Activated naive CD8-positive, alpha-beta T cell (primary cell): ENCODE data around the gene EIF4B.

ENCODE experiments used
- H3K27ac Mint-ChIP-seq: one replicate; pipeline ENCODE4 v1.8.0; 2021; ENCODE audit warnings: mixed read lengths
- H3K27me3 Mint-ChIP-seq: one replicate; pipeline ENCODE4 v1.8.0; 2021; ENCODE audit warnings: mixed read lengths
- H3K36me3 Mint-ChIP-seq: one replicate; pipeline ENCODE4 v1.8.0; 2021; ENCODE audit warnings: mixed read lengths
- H3K4me1 Mint-ChIP-seq: one replicate; pipeline ENCODE4 v1.8.0; 2021; ENCODE audit warnings: low read depth, mixed read lengths
- H3K4me3 Mint-ChIP-seq: one replicate; pipeline ENCODE4 v1.8.0; 2021; ENCODE audit warnings: mild to moderate bottlenecking, mixed read lengths
- H3K9me3 Mint-ChIP-seq: one replicate; pipeline ENCODE4 v1.8.0; 2021; ENCODE audit warnings: low read depth, mixed read lengths

EIF4B gene

GRCh38 chr12:53047221-53048032 lies 41.2 kb downstream of the EIF4B start:
- peaks cover 17% of the 10 kb centered on the region for H3K4me1 Mint-ChIP-seq
- H3K9me3 Mint-ChIP-seq, result no peaks in the 10 kb centered on the region
- no peaks in the 10 kb centered on the region for H3K36me3 Mint-ChIP-seq
- H3K27ac Mint-ChIP-seq, result no peak overlapping the region
- peak overlapping the region; percentile 44 for H3K4me3 Mint-ChIP-seq
- no peaks in the 10 kb centered on the region for H3K27me3 Mint-ChIP-seq

GRCh38 chr12:53048033-53048779 lies 42.0 kb downstream of the EIF4B start:
- Mint-ChIP-seq H3K9me3 (no peaks in the 10 kb centered on the region), H3K4me1 (peaks cover 17% of the 10 kb centered on the region), H3K4me3 (peak overlapping the region; percentile 44), H3K36me3 (no peaks in the 10 kb centered on the region), H3K27ac (no peak overlapping the region), H3K27me3 (no peaks in the 10 kb centered on the region)

- no peak overlapping the region for H3K4me3 Mint-ChIP-seq
- H3K27me3 Mint-ChIP-seq, result no peaks in the 10 kb centered on the region
- H3K9me3 Mint-ChIP-seq, result no peaks in the 10 kb centered on the region
- no peaks in the 10 kb centered on the region for H3K36me3 Mint-ChIP-seq
- peak overlapping the region; percentile 61 for H3K27ac Mint-ChIP-seq
- peaks cover 20% of the 10 kb centered on the region for H3K4me1 Mint-ChIP-seq
Observed at GRCh38 chr12:53048780-53049401, 42.6 kb downstream of the EIF4B start.

GRCh38 chr12:53049571-53050318 lies 43.5 kb downstream of the EIF4B start, which contains the start of gene TNS2:
TSS of gene TNS2 (plus strand) at chr12:53050065. CDS start at chr12:53050186, 121 bp downstream.
- H3K4me3 Mint-ChIP-seq, result no peak within 1 kb of the TSS

GRCh38 chr12:53050426-53051057 lies 44.3 kb downstream of the EIF4B start:
- H3K36me3 Mint-ChIP-seq, result no peaks in the 10 kb centered on the region
- peaks cover 24% of the 10 kb centered on the region for H3K4me1 Mint-ChIP-seq
- H3K9me3 Mint-ChIP-seq, result no peaks in the 10 kb centered on the region

More at GRCh38 chr12:53049571-53050318, 43.5 kb downstream of the EIF4B start, which contains the start of gene TNS2:
- Mint-ChIP-seq H3K36me3 (no peaks in the 10 kb centered on the region), H3K27ac (peak within 1 kb of the TSS; percentile 61), H3K4me1 (peaks cover 24% of the 10 kb centered on the region), H3K27me3 (no peaks in the 10 kb centered on the region), H3K9me3 (no peaks in the 10 kb centered on the region)

GRCh38 chr12:53051058-53051880 lies 45.0 kb downstream of the EIF4B start:
- Mint-ChIP-seq H3K27ac (no peak overlapping the region), H3K27me3 (no peaks in the 10 kb centered on the region), H3K9me3 (no peaks in the 10 kb centered on the region), H3K4me1 (peaks cover 19% of the 10 kb centered on the region), H3K4me3 (no peak overlapping the region), H3K36me3 (no peaks in the 10 kb centered on the region)

More at GRCh38 chr12:53050426-53051057, 44.3 kb downstream of the EIF4B start:
- Mint-ChIP-seq H3K27ac (no peak overlapping the region), H3K27me3 (no peaks in the 10 kb centered on the region), H3K4me3 (no peak overlapping the region)

GRCh38 chr12:53051881-53052412 lies 45.7 kb downstream of the EIF4B start:
- no peak overlapping the region for H3K27ac Mint-ChIP-seq
- no peaks in the 10 kb centered on the region for H3K27me3 Mint-ChIP-seq
- no peaks in the 10 kb centered on the region for H3K36me3 Mint-ChIP-seq
- H3K4me1 Mint-ChIP-seq, result peaks cover 13% of the 10 kb centered on the region
- peak overlapping the region; percentile 13 for H3K4me3 Mint-ChIP-seq
- H3K9me3 Mint-ChIP-seq, result no peaks in the 10 kb centered on the region

GRCh38 chr12:53052419-53053217 lies 46.4 kb downstream of the EIF4B start:
- Mint-ChIP-seq H3K4me3 (no peak overlapping the region), H3K36me3 (no peaks in the 10 kb centered on the region), H3K9me3 (no peaks in the 10 kb centered on the region), H3K27ac (no peak overlapping the region), H3K4me1 (peaks cover 13% of the 10 kb centered on the region), H3K27me3 (no peaks in the 10 kb centered on the region)

- Mint-ChIP-seq H3K36me3 (no peaks in the 10 kb centered on the region), H3K4me3 (peak overlapping the region; percentile 95), H3K27me3 (no peaks in the 10 kb centered on the region), H3K27ac (peak overlapping the region; percentile 88), H3K9me3 (no peaks in the 10 kb centered on the region), H3K4me1 (peaks cover 13% of the 10 kb centered on the region)
Observed at GRCh38 chr12:53053218-53054111, 47.2 kb downstream of the EIF4B start.

- H3K4me1 Mint-ChIP-seq, result peaks cover 10% of the 10 kb centered on the region
- no peaks in the 10 kb centered on the region for H3K27me3 Mint-ChIP-seq
- no peaks in the 10 kb centered on the region for H3K9me3 Mint-ChIP-seq
- H3K27ac Mint-ChIP-seq, result peak overlapping the region; percentile 88
- no peaks in the 10 kb centered on the region for H3K36me3 Mint-ChIP-seq
- H3K4me3 Mint-ChIP-seq, result peak overlapping the region; percentile 95
Observed at GRCh38 chr12:53054112-53054878, 48.0 kb downstream of the EIF4B start.

GRCh38 chr12:53055471-53056266 lies 49.4 kb downstream of the EIF4B start:
- Mint-ChIP-seq H3K36me3 (no peaks in the 10 kb centered on the region), H3K27me3 (no peaks in the 10 kb centered on the region), H3K9me3 (no peaks in the 10 kb centered on the region), H3K27ac (peak overlapping the region; percentile 22), H3K4me3 (peak overlapping the region; percentile 57), H3K4me1 (peaks cover 7% of the 10 kb centered on the region)
